ENCODE data around the gene THG1L.

DNA sequence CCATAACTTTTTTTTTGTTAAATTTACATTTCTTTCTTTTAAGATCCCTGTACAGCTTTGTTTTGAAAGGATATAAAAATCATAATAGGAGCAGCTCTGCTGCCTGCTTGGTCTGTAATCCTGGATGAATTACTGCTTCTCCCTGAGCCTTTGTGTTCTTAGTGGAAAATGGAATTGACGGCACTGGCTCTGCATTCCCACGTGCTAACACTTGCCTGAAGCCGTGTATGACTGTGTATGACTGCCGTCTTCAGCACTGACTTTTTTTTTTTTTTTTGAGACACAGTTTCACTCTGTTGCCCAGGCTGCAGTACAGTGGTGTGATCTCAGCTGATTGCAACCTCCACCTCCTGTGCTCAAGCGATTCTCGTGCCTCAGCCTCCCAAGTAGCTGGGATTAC, 4.8 kb downstream of the THG1L start:
- no peak for TF ChIP-seq POLR2A (IDR thresholded peaks at IDR 0.05; ENCODE audit: low read length)
- no peak for TF ChIP-seq GATA1 (IDR thresholded peaks at IDR 0.05; ENCODE audit: low read depth, low read length)
